Measurements from ENCODE around the gene FYB2.

DNA sequence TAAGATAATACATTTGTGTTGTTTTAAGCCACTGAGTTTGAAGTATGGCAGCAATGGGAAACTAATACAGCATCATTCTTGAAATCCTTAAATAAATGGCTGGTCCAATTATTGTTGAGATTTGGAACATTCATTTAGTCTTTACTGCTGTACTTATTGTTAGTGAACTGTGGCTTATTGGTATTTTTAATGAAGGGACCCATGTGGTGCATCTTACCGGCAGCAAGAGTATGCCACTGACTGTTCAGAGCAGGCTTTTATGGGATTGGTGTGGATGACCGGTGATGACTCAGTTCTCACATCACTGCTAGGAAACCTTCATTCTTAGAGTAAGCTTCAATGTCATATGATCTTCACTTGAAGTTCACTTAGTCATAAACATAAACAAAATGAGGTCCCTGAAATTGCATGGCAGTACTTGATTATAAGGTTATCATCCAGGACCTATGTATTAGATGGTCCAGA lies 142.6 kb downstream of the FYB2 start:
- TF ChIP-seq, protein P1, sequence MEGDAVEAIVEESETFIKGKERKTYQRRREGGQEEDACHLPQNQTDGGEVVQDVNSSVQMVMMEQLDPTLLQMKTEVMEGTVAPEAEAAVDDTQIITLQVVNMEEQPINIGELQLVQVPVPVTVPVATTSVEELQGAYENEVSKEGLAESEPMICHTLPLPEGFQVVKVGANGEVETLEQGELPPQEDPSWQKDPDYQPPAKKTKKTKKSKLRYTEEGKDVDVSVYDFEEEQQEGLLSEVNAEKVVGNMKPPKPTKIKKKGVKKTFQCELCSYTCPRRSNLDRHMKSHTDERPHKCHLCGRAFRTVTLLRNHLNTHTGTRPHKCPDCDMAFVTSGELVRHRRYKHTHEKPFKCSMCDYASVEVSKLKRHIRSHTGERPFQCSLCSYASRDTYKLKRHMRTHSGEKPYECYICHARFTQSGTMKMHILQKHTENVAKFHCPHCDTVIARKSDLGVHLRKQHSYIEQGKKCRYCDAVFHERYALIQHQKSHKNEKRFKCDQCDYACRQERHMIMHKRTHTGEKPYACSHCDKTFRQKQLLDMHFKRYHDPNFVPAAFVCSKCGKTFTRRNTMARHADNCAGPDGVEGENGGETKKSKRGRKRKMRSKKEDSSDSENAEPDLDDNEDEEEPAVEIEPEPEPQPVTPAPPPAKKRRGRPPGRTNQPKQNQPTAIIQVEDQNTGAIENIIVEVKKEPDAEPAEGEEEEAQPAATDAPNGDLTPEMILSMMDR (IDR thresholded peaks at IDR 0.05 in 8 of 11, conservative IDR thresholded peaks at IDR 0.05 in 3 of 11), result no peak
- no peak for TF ChIP-seq POLR2AphosphoS5 (IDR thresholded peaks at IDR 0.05)

Measured in spleen (tissue), 7 donors.